ENCODE results near the gene CCDC38.

DNA sequence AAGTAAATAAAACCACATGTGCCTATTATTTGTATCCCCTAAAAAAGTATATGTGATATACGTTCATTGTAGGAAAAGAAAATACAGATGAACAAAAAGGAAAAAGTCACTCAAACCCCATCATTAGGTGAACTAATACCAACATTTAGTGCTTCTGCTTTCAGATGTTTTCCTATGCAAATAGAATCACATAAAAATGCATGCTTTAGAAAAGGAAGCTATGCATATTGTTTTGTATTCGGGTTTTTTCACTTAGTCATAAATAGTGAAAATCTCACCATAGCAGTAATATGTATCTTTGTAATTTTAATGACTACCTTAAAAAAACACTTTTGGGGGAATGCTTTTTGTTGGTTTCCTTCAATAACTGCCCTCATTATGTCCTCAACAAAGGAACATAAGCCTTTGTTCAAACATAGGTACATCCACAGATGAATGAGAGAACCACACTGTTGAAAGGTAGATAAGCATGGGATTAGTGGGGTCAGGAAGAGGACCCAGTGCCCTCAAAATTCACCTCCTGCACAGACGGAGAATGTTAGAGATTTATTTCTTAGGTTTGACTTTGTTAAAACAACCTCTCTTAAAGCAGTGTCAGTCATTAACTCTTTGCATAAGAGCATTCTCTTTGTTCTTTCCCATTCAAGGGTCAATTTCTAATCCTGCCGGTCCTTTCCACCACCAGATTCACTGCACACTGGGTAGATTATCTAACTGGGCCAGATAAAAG lies 7.2 kb upstream of the CCDC38 start:
- TF ChIP-seq, protein P1, sequence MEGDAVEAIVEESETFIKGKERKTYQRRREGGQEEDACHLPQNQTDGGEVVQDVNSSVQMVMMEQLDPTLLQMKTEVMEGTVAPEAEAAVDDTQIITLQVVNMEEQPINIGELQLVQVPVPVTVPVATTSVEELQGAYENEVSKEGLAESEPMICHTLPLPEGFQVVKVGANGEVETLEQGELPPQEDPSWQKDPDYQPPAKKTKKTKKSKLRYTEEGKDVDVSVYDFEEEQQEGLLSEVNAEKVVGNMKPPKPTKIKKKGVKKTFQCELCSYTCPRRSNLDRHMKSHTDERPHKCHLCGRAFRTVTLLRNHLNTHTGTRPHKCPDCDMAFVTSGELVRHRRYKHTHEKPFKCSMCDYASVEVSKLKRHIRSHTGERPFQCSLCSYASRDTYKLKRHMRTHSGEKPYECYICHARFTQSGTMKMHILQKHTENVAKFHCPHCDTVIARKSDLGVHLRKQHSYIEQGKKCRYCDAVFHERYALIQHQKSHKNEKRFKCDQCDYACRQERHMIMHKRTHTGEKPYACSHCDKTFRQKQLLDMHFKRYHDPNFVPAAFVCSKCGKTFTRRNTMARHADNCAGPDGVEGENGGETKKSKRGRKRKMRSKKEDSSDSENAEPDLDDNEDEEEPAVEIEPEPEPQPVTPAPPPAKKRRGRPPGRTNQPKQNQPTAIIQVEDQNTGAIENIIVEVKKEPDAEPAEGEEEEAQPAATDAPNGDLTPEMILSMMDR (IDR thresholded peaks at IDR 0.05; ENCODE audit: low read depth, low read length, missing input control) = no peak
- TF ChIP-seq TAF1 (conservative IDR thresholded peaks at IDR 0.05) (no peak), MAX (IDR thresholded peaks at IDR 0.05) (no peak), HNF4A (conservative IDR thresholded peaks at IDR 0.05) (no peak), YY1 (IDR thresholded peaks at IDR 0.05) (no peak), JUND (IDR thresholded peaks at IDR 0.05) (no peak), RAD21 (IDR thresholded peaks at IDR 0.05) (no peak), HNF4G (IDR thresholded peaks at IDR 0.05) (no peak)
- TF ChIP-seq, protein P2, sequence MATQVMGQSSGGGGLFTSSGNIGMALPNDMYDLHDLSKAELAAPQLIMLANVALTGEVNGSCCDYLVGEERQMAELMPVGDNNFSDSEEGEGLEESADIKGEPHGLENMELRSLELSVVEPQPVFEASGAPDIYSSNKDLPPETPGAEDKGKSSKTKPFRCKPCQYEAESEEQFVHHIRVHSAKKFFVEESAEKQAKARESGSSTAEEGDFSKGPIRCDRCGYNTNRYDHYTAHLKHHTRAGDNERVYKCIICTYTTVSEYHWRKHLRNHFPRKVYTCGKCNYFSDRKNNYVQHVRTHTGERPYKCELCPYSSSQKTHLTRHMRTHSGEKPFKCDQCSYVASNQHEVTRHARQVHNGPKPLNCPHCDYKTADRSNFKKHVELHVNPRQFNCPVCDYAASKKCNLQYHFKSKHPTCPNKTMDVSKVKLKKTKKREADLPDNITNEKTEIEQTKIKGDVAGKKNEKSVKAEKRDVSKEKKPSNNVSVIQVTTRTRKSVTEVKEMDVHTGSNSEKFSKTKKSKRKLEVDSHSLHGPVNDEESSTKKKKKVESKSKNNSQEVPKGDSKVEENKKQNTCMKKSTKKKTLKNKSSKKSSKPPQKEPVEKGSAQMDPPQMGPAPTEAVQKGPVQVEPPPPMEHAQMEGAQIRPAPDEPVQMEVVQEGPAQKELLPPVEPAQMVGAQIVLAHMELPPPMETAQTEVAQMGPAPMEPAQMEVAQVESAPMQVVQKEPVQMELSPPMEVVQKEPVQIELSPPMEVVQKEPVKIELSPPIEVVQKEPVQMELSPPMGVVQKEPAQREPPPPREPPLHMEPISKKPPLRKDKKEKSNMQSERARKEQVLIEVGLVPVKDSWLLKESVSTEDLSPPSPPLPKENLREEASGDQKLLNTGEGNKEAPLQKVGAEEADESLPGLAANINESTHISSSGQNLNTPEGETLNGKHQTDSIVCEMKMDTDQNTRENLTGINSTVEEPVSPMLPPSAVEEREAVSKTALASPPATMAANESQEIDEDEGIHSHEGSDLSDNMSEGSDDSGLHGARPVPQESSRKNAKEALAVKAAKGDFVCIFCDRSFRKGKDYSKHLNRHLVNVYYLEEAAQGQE (IDR thresholded peaks at IDR 0.05) = no peak
